Endothelial cell of umbilical vein (primary cell): ENCODE results near the gene RNF19B. TPM values are rescaled to one million over a fixed set of nuclear protein-coding genes. Genes with fewer than 3 reads are reported as not detected.

Experiments used
- BruUV-seq: library from RNA; stranded (reverse); fragments of 400-500 nt; replicated peaks from 2 replicates; lab custom pipeline; 2021; lab: Mats Ljungman, UMichigan
- CTCF ChIA-PET: fragments of 300-600, 350-600 bp; sonication (Branson Sonifier 250); formaldehyde crosslinking; loops from one replicate; lab custom pipeline; 2021; ENCODE audit warnings: antibody characterized with exemption, inconsistent platforms; lab: Charles Lee
- POLR2A ChIA-PET: fragments of 300-600, 350-600 bp; sonication (Branson Sonifier 250); formaldehyde crosslinking; loops from one replicate; lab custom pipeline; 2021; ENCODE audit warnings: antibody characterized with exemption, inconsistent platforms; lab: Charles Lee
- DNase-seq: peaks from one replicate; pipeline ENCODE4 v3.0.0-alpha.2; 2011; ENCODE audit warnings: low read depth, low spot score
- FAIRE-seq: peaks from 2 replicates; lab custom pipeline; 2011; peaks lifted over from hg19 to GRCh38; lab: Jason Lieb, UNC
- H2AFZ ChIP-seq: 2 replicates; pipeline ENCODE4 v1.6.0; 2012; ENCODE audit warnings: low read depth, low read length, control low read depth, inconsistent platforms
- H3K27ac ChIP-seq: 2 replicates; pipeline ENCODE4 v1.5.1; 2011; ENCODE audit warnings: low read depth, mild to moderate bottlenecking, control low read depth, low read length, moderate library complexity; ENCODE audit not compliant: insufficient read depth
- H3K27me3 ChIP-seq, 2 experiments: 2 replicates each; pipeline versions ENCODE4 v1.6.0 to v1.6.1; 2011; ENCODE audit warnings: low read length in 2 of 2, mixed read lengths in 1 of 2; ENCODE audit not compliant: control insufficient read depth in 2 of 2, insufficient read depth in 2 of 2
- H3K36me3 ChIP-seq, 2 experiments: 2 replicates in 1 of 2; 3 replicates in 1 of 2; pipeline ENCODE4 v1.5.1; 2011; ENCODE audit warnings: low read length in 2 of 2, mild to moderate bottlenecking in 1 of 2, moderate library complexity in 1 of 2; ENCODE audit not compliant: control insufficient read depth in 2 of 2, insufficient read depth in 2 of 2; ENCODE audit errors: extremely low read depth in 1 of 2
- H3K4me1 ChIP-seq: 3 replicates; pipeline ENCODE4 v1.5.1; 2011; ENCODE audit warnings: mild to moderate bottlenecking, low read length; ENCODE audit not compliant: control insufficient read depth, insufficient read depth; ENCODE audit errors: extremely low read depth
- H3K4me2 ChIP-seq: 2 replicates; pipeline ENCODE4 v1.6.1; 2011; ENCODE audit warnings: low read length, control low read depth, mixed read lengths; ENCODE audit not compliant: insufficient read depth
- H3K4me3 ChIP-seq, 3 experiments: fragments of 200-600 bp in 1 of 3; sonication (generic), shearing (Covaris generic) in 1 of 3; replicated peaks in 1 of 3; 2 replicates each; pipeline ENCODE4 v1.5.1; 2011 to 2016; ENCODE audit warnings: control low read depth in 3 of 3, low read length in 3 of 3, mild to moderate bottlenecking in 2 of 3, inconsistent platforms in 1 of 3, low read depth in 1 of 3, moderate library complexity in 1 of 3; ENCODE audit not compliant: insufficient read depth in 1 of 3
- H3K79me2 ChIP-seq: 2 replicates; pipeline ENCODE4 v1.6.0; 2012; ENCODE audit warnings: low read length, inconsistent platforms; ENCODE audit not compliant: control insufficient read depth, insufficient read depth
- H3K9ac ChIP-seq: replicated peaks from 2 replicates; pipeline ENCODE3; 2011; ENCODE audit warnings: low read length, control low read depth; ENCODE audit not compliant: insufficient read depth; ENCODE audit errors: extremely low read depth
- H3K9me1 ChIP-seq: replicated peaks from 3 replicates; pipeline ENCODE4 v1.6.0; 2011; ENCODE audit warnings: mild to moderate bottlenecking, low read length; ENCODE audit not compliant: control insufficient read depth, insufficient read depth; ENCODE audit errors: extremely low read depth
- H3K9me3 ChIP-seq: replicated peaks from 2 replicates; pipeline ENCODE4 v1.5.1; 2012; ENCODE audit warnings: low read length, inconsistent platforms; ENCODE audit not compliant: control insufficient read depth, insufficient read depth
- H4K20me1 ChIP-seq: replicated peaks from 2 replicates; pipeline ENCODE3; 2011; ENCODE audit warnings: mild to moderate bottlenecking, low read length; ENCODE audit not compliant: control insufficient read depth, insufficient read depth; ENCODE audit errors: extremely low read depth
- CTCF ChIP-seq, 2 donors: IDR thresholded peaks; 1 replicate in 1 of 2; 2 replicates in 1 of 2; pipeline ENCODE4 v1.5.1; 2011; ENCODE audit warnings: low read length in 2 of 2, mild to moderate bottlenecking in 2 of 2, moderate library complexity in 2 of 2, control low read depth in 1 of 2, inconsistent platforms in 1 of 2, low read depth in 1 of 2; ENCODE audit not compliant: insufficient read depth in 1 of 2; ENCODE audit errors: extremely low read depth in 1 of 2
- EZH2 ChIP-seq: IDR thresholded peaks from 2 replicates; pipeline ENCODE4 v1.6.1; 2012; ENCODE audit warnings: borderline replicate concordance, low read depth, mild to moderate bottlenecking, moderate library complexity, low read length, inconsistent platforms; ENCODE audit not compliant: severe bottlenecking
- FOS ChIP-seq: IDR thresholded peaks from 2 replicates; pipeline ENCODE4 v1.6.1; 2011; ENCODE audit warnings: mild to moderate bottlenecking, low read length, moderate library complexity, borderline replicate concordance; ENCODE audit not compliant: insufficient read depth
- GATA2 ChIP-seq: IDR thresholded peaks from 2 replicates; pipeline ENCODE4 v1.7.0; 2011; ENCODE audit warnings: low read depth, mild to moderate bottlenecking, moderate library complexity, mixed read lengths, low read length; ENCODE audit not compliant: insufficient read length, insufficient read depth
- JUN ChIP-seq: IDR thresholded peaks from 2 replicates; pipeline ENCODE4 v1.6.1; 2011; ENCODE audit warnings: borderline replicate concordance, low read depth; ENCODE audit not compliant: insufficient read length, insufficient read depth
- MAX ChIP-seq: IDR thresholded peaks from 2 replicates; pipeline ENCODE4 v1.6.1; 2011; ENCODE audit not compliant: insufficient read depth, insufficient read length
- MYC ChIP-seq: IDR thresholded peaks from one replicate; pipeline ENCODE4 v1.6.1; 2011; ENCODE audit warnings: mild to moderate bottlenecking, low read depth, low read length
- POLR2A ChIP-seq: IDR thresholded peaks from 2 replicates; pipeline ENCODE4 v1.6.1; 2012; ENCODE audit warnings: low read depth, mild to moderate bottlenecking, control low read depth, low read length
- POLR2AphosphoS5 ChIP-seq: IDR thresholded peaks from 2 replicates; pipeline ENCODE4 v1.6.1; 2012; ENCODE audit warnings: low read depth, mild to moderate bottlenecking, control low read depth, low read length, moderate library complexity; ENCODE audit not compliant: insufficient read depth
- dilution Hi-C: fragments of 300-500 bp; cut with MboI; formaldehyde crosslinking; loops from one replicate; pipeline ENCODE4 v1.15.0; 2019; ENCODE audit warnings: low sequenced_read_pairs; ENCODE audit not compliant: extremely low pct_ligation_motif_present
- intact Hi-C: fragments of 100-400 bp; cut with micrococcal nuclease; formaldehyde crosslinking; loops from one replicate; pipeline ENCODE4 v1.10.0; 2022
- polyA plus RNA-seq, 4 experiments: library from polyadenylated mRNA; depleted of rRNA in 3 of 4; stranded (reverse) in 3 of 4; unstranded in 1 of 4; fragments of >200 nt; gene quantifications; 2 replicates each; pipeline versions ENCODE4 v1.2.1 to v1.2.3, GENCODE V29; 2011 to 2012; ENCODE audit warnings: missing spikeins in 1 of 4
- total RNA-seq: library from RNA; stranded (reverse); gene quantifications from 2 replicates; pipeline ENCODE4 v1.2.3, GENCODE V29; 2021

The RNF19B gene
- total and polyA plus RNA-seq, 2 donors (not counting 3 experiments of a cell fraction or from before 2014, with no cell fraction given) = 19.2 to 25.6 TPM

GRCh38 chr1:32889731-32890278, 74.8 kb downstream of the RNF19B start:
- DNase-seq = no peak
- Histone ChIP-seq H3K9me3 (no peaks in the 10 kb centered on the region), H3K4me2 (no peak overlapping the region), H3K27ac (no peak overlapping the region), H3K27me3 (peaks cover 24 to 27% of the 10 kb centered on the region in 2 experiments), H2AFZ (no peak overlapping the region), H4K20me1 (no peaks in the 10 kb centered on the region), H3K4me1 (no peaks in the 10 kb centered on the region), H3K4me3 (no peak overlapping the region), H3K36me3 (no peaks in the 10 kb centered on the region), H3K9ac (no peak overlapping the region), H3K9me1 (no peaks in the 10 kb centered on the region), H3K79me2 (no peaks in the 10 kb centered on the region)
- TF ChIP-seq POLR2A (no peak), EZH2 (no peak), FOS (no peak)
- BruUV-seq = no TSS peak
- intact Hi-C loops (no loop called here), dilution Hi-C loops (no loop called here)
- CTCF ChIA-PET = interaction anchor here (5.7 kb wide), 1 partner anchor 13 kb away, joined by 51 read pairs; no protein-coding TSS in a partner anchor
- POLR2A ChIA-PET = no interaction called here
- FAIRE-seq = no peak

- intact Hi-C loops = no loop called here
- H4K20me1 ChIP-seq = no peaks in the 10 kb centered on the region
- H3K4me1 ChIP-seq = no peaks in the 10 kb centered on the region
- DNase-seq (no peak), FAIRE-seq (no peak)
- H3K4me3 ChIP-seq = no peak overlapping the region
- no peak overlapping the region for H2AFZ ChIP-seq
- no peaks in the 10 kb centered on the region for H3K9me3 ChIP-seq
- no peak overlapping the region for H3K4me2 ChIP-seq
- H3K27ac ChIP-seq = no peak overlapping the region
- TF ChIP-seq CTCF (IDR thresholded peaks at IDR 0.05; ENCODE audit: extremely low read depth in 1 of 2, insufficient read depth in 1 of 2, low read depth in 1 of 2, low read length in 2 of 2) (no peak), POLR2AphosphoS5 (no peak), JUN (no peak), MAX (no peak), GATA2 (no peak), FOS (no peak), MYC (no peak)
- no peak overlapping the region for H3K9ac ChIP-seq
- no peaks in the 10 kb centered on the region for H3K36me3 ChIP-seq
- no peaks in the 10 kb centered on the region for H3K9me1 ChIP-seq
- peaks cover 25 to 32% of the 10 kb centered on the region in 2 experiments for H3K27me3 ChIP-seq
- dilution Hi-C loops = no loop called here
- BruUV-seq = no TSS peak
- no peaks in the 10 kb centered on the region for H3K79me2 ChIP-seq
- ChIA-PET POLR2A (no interaction called here), CTCF (interaction anchor here (0.8 to 5.7 kb wide), 4 partner anchors 8 to 17 kb away, joined by 3 to 51 read pairs (median 16); no protein-coding TSS in a partner anchor)
Measured at GRCh38 chr1:32888677-32889420, 75.8 kb downstream of the RNF19B start.
